RWPE1 (cell line): Measurements from ENCODE around the gene THEM4.
A peak's percentile ranks its signal among the peaks of the same experiment; 100 is the strongest.
"Not testable (repeated sequence)": the region's sequence is repeated elsewhere in the genome, so short reads cannot be mapped to it uniquely, and the experiment has no call there.

Experiments used
- CTCF ChIA-PET: fragments of 350-600 bp; sonication (Branson Sonifier 250); formaldehyde crosslinking; extraction: SDS; loops from one replicate; lab custom pipeline; 2021; lab: Yijun Ruan, JAX
- POLR2A ChIA-PET: fragments of 400-600 bp; formaldehyde crosslinking; extraction: SDS; loops from one replicate; lab custom pipeline; 2020; ENCODE audit warnings: antibody characterized with exemption; ENCODE audit not compliant: low non-redundant PET; lab: Yijun Ruan, JAX
- DNase-seq: peaks from one replicate; pipeline ENCODE4 v3.0.0; 2012; ENCODE audit warnings: low spot score
- H3K27ac ChIP-seq: fragments of 450-650 bp; 2 replicates; pipeline ENCODE4 v1.5.1; 2017
- CTCF ChIP-seq: fragments of 450-650 bp; conservative IDR thresholded peaks from 2 replicates; pipeline ENCODE4 v1.5.1; 2017; ENCODE audit warnings: low read depth, mild to moderate bottlenecking

The THEM4 gene

GRCh38 chr1:151887028-151887427, 22.3 kb downstream of the THEM4 start:
- H3K27ac ChIP-seq = peak overlapping the region; percentile 75
- ChIA-PET CTCF (interaction anchor here (0.8 kb wide), 1 partner anchor 626 kb away, joined by 5 read pairs; no protein-coding TSS in a partner anchor), POLR2A (interaction anchor here (0.8 kb wide), 1 partner anchor 22 kb away, joined by 3 read pairs; the partner anchor contains the start of gene THEM4)
- TF ChIP-seq CTCF = no peak
- DNase-seq = peak; percentile 16

- DNase-seq = peak; percentile 44
- no peak for TF ChIP-seq CTCF
- POLR2A ChIA-PET = no interaction called here
- CTCF ChIA-PET = interaction anchor here (0.9 kb wide), 1 partner anchor 116 kb away, joined by 3 read pairs; no protein-coding TSS in a partner anchor
- H3K27ac ChIP-seq = no peak overlapping the region
Measured at GRCh38 chr1:151885479-151885878, 23.8 kb downstream of the THEM4 start.

GRCh38 chr1:151884879-151885278, 24.4 kb downstream of the THEM4 start:
- POLR2A ChIA-PET, H3K27ac ChIP-seq, DNase-seq: not testable (repeated sequence)
- CTCF ChIA-PET = interaction anchor here (0.9 kb wide), 1 partner anchor 117 kb away, joined by 3 read pairs; no protein-coding TSS in a partner anchor

GRCh38 chr1:151884445-151884844, 24.9 kb downstream of the THEM4 start:
- CTCF ChIA-PET, DNase-seq, POLR2A ChIA-PET, H3K27ac ChIP-seq: not testable (repeated sequence)

GRCh38 chr1:151883898-151884297, 25.4 kb downstream of the THEM4 start:
- DNase-seq, H3K27ac ChIP-seq, POLR2A ChIA-PET, CTCF ChIA-PET: not testable (repeated sequence)

GRCh38 chr1:151882918-151883317, 26.4 kb downstream of the THEM4 start:
- POLR2A ChIA-PET = interaction anchor here (0.6 kb wide), 1 partner anchor 39 kb away, joined by 4 read pairs; no protein-coding TSS in a partner anchor
- CTCF ChIA-PET, DNase-seq, H3K27ac ChIP-seq: not testable (repeated sequence)

- ChIA-PET CTCF (interaction anchor here (0.6 to 1.9 kb wide), 3 partner anchors 36 to 289 kb away, joined by 4 to 10 read pairs (median 4); no protein-coding TSS in a partner anchor), POLR2A (interaction anchor here (0.6 kb wide), 1 partner anchor 39 kb away, joined by 4 read pairs; no protein-coding TSS in a partner anchor)
Measured at GRCh38 chr1:151882466-151882865, 26.8 kb downstream of the THEM4 start.

GRCh38 chr1:151881479-151881878, 27.8 kb downstream of the THEM4 start:
- H3K27ac ChIP-seq = no peak overlapping the region
- POLR2A ChIA-PET = no interaction called here
- TF ChIP-seq CTCF = peak; percentile 32
- DNase-seq = no peak
- CTCF ChIA-PET = interaction anchor here (0.6 to 1.9 kb wide), 8 partner anchors 10 to 288 kb away, joined by 3 to 10 read pairs (median 4); no protein-coding TSS in a partner anchor

More at GRCh38 chr1:151882466-151882865, 26.8 kb downstream of the THEM4 start:
- H3K27ac ChIP-seq = no peak overlapping the region
- TF ChIP-seq CTCF = no peak
- no peak for DNase-seq
